H1 (cell line): ENCODE data around the gene TRIB2. TPM values are rescaled to one million over a fixed set of nuclear protein-coding genes. Genes with fewer than 3 reads are reported as not detected.

Experiments used
- ASH2L ChIP-seq: fragments of 200-600, 300-600 bp; sonication (generic); IDR thresholded peaks from one replicate; pipeline ENCODE4 v1.7.1; 2017; ENCODE audit warnings: low read length
- CHD2 ChIP-seq: IDR thresholded peaks from 2 replicates; pipeline ENCODE4 v1.6.1; 2012; ENCODE audit warnings: low read length, improper control_type of control experiment
- NANOG ChIP-seq: IDR thresholded peaks from 2 replicates; pipeline ENCODE4 v1.6.1; 2011; ENCODE audit warnings: low read length, low read depth, mild to moderate bottlenecking, inconsistent platforms; ENCODE audit not compliant: insufficient read depth, poor library complexity, severe bottlenecking
- TAF1 ChIP-seq: IDR thresholded peaks from 2 replicates; pipeline ENCODE4 v1.6.1; 2011; ENCODE audit warnings: mild to moderate bottlenecking, low read depth, low read length
- polyA plus RNA-seq, 7 experiments: library from polyadenylated mRNA; depleted of rRNA in 3 of 7; stranded (reverse) in 5 of 7; unstranded in 2 of 7; fragments of >200 nt in 5 of 7; fragments of 200-250 nt in 2 of 7; gene quantifications; 1 replicate in 5 of 7; 2 replicates in 1 of 7; 4 replicates in 1 of 7; pipeline versions ENCODE4 v1.2.1 to v1.2.3, GENCODE V29; 2011 to 2013; ENCODE audit warnings: missing spikeins in 2 of 7, mixed read lengths in 2 of 7
- total RNA-seq: library from RNA; stranded (reverse); fragmentation: NEBNext Ultra II Directional; extraction: Animal tissue kit (Norgen Biotek cat#: 25700); gene quantifications from 2 replicates; pipeline ENCODE4 v1.2.1, GENCODE V29; 2021
- TF ChIP-seq, protein P1 (sequence below): IDR thresholded peaks from 2 replicates; pipeline ENCODE4 v1.6.1; 2012; ENCODE audit warnings: inconsistent platforms
- TF ChIP-seq, protein P2 (sequence below), 3 experiments: IDR thresholded peaks; 1 replicate in 2 of 3; 2 replicates in 1 of 3; pipeline versions ENCODE4 v1.5.1 to v1.6.1; 2011; ENCODE audit warnings: low read length in 3 of 3, mild to moderate bottlenecking in 3 of 3, inconsistent platforms in 2 of 3, low read depth in 1 of 3, moderate library complexity in 1 of 3; ENCODE audit not compliant: insufficient read depth in 1 of 3; ENCODE audit errors: control extremely low read depth in 1 of 3

The TRIB2 gene
- total and polyA plus RNA-seq, 2 of the 8 experiments (the other 6 are each of a cell fraction or from before 2014, with no cell fraction given), result 40.8 to 57.0 TPM

DNA sequence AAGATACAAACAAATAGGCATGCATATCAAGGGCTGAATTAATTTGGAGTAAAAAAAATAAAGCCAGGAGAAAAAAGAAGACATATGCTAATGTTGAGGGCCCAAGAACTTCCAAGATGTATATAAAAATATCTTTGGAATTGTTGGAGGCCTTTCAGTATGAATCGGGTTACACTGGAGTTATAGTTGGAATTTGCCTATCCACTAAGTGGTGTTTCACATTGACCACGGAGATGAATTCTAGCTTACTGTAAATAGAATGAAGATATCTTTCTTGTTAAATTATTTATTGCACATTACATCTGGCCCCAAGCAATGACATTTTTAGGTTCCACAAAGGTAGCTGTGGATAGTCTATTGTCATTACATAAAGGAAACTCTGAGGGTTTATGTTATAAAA lies 38.5 kb upstream of the TRIB2 start (continued):
- TF ChIP-seq NANOG (no peak), CHD2 (no peak), TAF1 (no peak), ASH2L (no peak)
- TF ChIP-seq, protein P1, sequence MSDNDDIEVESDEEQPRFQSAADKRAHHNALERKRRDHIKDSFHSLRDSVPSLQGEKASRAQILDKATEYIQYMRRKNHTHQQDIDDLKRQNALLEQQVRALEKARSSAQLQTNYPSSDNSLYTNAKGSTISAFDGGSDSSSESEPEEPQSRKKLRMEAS, result no peak
- TF ChIP-seq, protein P2, sequence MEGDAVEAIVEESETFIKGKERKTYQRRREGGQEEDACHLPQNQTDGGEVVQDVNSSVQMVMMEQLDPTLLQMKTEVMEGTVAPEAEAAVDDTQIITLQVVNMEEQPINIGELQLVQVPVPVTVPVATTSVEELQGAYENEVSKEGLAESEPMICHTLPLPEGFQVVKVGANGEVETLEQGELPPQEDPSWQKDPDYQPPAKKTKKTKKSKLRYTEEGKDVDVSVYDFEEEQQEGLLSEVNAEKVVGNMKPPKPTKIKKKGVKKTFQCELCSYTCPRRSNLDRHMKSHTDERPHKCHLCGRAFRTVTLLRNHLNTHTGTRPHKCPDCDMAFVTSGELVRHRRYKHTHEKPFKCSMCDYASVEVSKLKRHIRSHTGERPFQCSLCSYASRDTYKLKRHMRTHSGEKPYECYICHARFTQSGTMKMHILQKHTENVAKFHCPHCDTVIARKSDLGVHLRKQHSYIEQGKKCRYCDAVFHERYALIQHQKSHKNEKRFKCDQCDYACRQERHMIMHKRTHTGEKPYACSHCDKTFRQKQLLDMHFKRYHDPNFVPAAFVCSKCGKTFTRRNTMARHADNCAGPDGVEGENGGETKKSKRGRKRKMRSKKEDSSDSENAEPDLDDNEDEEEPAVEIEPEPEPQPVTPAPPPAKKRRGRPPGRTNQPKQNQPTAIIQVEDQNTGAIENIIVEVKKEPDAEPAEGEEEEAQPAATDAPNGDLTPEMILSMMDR (IDR thresholded peaks at IDR 0.05; ENCODE audit: control extremely low read depth in 1 of 3, insufficient read depth in 1 of 3, low read depth in 1 of 3, low read length in 3 of 3), result no peak
